ENCODE results near the gene SLC26A4.

The SLC26A4 gene

DNA sequence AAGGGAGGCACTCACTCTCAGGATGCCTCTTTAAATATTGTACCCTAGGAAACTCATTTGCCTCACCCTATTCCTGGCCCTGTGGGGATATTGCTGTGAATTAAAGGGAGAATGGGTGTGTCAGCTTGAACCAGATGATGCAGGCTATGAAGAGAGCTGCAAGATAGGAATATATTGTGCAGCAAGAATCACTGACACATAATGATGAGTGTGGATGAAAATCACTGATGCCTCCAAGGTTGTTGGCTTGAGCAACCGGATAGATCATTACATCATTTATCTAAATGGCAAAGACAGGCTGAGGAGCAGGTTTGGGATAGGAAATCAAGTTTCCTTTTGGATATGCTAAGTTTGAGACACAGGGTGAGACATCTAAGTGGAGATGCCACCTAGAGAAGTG, 6.2 kb downstream of the SLC26A4 start:
- H3K4me3 ChIP-seq (ENCODE audit: low read length) = no peak overlapping the region
- H3K27me3 ChIP-seq (ENCODE audit: insufficient read depth, low read length) = peaks cover 36% of the 10 kb centered on the region
- H3K4me1 ChIP-seq (ENCODE audit: insufficient read depth, low read length) = peaks cover 4% of the 10 kb centered on the region
- H3K9me3 ChIP-seq (ENCODE audit: low read length) = no peaks in the 10 kb centered on the region
- H3K36me3 ChIP-seq (ENCODE audit: insufficient read depth, low read length) = no peaks in the 10 kb centered on the region
- no peak overlapping the region for H2AFZ ChIP-seq (ENCODE audit: low read depth, low read length)

DNA sequence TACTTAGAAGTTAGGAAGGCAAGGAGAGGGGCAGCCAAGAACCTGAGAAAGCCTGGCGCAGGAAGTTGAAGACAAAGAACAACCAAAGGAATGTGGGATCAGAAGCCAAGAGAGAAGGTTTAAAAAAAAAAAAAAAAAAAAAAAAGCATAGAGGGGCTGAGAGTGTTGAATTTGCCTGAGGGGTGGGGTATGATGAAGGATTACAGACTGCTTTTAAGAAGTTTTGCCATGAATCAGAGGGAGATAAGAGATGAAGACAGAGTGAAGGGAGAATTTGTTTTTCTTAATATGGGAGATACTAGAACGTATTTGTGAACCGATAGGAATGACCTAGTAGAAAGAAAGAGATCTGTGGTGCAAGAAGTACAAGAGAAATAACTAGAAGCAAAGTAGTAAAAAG, 6.7 kb downstream of the SLC26A4 start:
- peaks cover 30% of the 10 kb centered on the region for H3K27me3 ChIP-seq (ENCODE audit: insufficient read depth, low read length)
- no peaks in the 10 kb centered on the region for H3K9me3 ChIP-seq (ENCODE audit: low read length)
- no peaks in the 10 kb centered on the region for H3K4me1 ChIP-seq (ENCODE audit: insufficient read depth, low read length)
- H2AFZ ChIP-seq (ENCODE audit: low read depth, low read length) = no peak overlapping the region
- H3K4me3 ChIP-seq (ENCODE audit: low read length) = no peak overlapping the region
- H3K36me3 ChIP-seq (ENCODE audit: insufficient read depth, low read length) = no peaks in the 10 kb centered on the region

DNA sequence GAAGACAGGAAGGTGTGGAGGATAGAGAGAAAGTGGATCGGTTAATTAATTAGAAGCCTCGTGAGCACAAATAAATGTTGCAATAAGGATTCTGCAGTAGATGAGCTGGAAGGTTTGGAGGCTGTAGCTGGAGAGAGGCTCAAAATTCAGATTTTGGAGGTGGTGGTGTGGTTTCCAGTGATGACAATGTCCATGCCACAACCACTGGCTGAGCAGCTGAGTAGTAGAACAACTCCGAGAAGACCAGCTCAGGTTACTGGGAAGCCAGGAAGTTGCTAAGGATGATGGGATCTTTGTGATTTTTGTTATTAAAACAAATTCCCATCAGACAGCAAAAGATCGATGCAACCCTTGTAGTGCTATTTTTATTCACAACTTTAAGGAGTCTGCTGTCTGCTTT, 7.7 kb downstream of the SLC26A4 start:
- Histone ChIP-seq H3K4me1 (ENCODE audit: insufficient read depth, low read length) (no peaks in the 10 kb centered on the region), H2AFZ (ENCODE audit: low read depth, low read length) (no peak overlapping the region), H3K9me3 (ENCODE audit: low read length) (no peaks in the 10 kb centered on the region), H3K36me3 (ENCODE audit: insufficient read depth, low read length) (no peaks in the 10 kb centered on the region), H3K27me3 (ENCODE audit: insufficient read depth, low read length) (peaks cover 22% of the 10 kb centered on the region), H3K4me3 (ENCODE audit: low read length) (no peak overlapping the region)

DNA sequence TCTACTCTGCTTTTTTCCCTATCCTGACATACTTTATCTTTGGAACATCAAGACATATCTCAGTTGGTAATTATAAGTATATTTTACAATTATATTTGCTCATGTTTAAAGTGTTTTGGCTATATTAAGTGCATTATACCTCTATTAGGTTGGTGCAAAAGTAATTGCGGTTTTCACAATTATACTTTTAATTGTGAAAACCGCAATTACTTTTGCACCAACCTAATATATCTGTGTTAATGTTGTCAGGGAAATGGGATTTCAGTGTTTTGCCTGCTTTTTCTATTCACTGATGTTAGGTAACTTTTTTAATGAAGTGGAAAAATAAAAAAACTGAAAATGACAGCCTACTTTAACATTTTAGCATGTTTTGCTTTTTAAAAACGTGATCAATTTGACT, 11.6 kb downstream of the SLC26A4 start:
- Histone ChIP-seq H3K36me3 (ENCODE audit: insufficient read depth, low read length) (no peaks in the 10 kb centered on the region), H3K27me3 (ENCODE audit: insufficient read depth, low read length) (peaks cover 11% of the 10 kb centered on the region), H3K4me1 (ENCODE audit: insufficient read depth, low read length) (no peaks in the 10 kb centered on the region), H3K9me3 (ENCODE audit: low read length) (no peaks in the 10 kb centered on the region), H2AFZ (ENCODE audit: low read depth, low read length) (no peak overlapping the region), H3K4me3 (ENCODE audit: low read length) (no peak overlapping the region)

DNA sequence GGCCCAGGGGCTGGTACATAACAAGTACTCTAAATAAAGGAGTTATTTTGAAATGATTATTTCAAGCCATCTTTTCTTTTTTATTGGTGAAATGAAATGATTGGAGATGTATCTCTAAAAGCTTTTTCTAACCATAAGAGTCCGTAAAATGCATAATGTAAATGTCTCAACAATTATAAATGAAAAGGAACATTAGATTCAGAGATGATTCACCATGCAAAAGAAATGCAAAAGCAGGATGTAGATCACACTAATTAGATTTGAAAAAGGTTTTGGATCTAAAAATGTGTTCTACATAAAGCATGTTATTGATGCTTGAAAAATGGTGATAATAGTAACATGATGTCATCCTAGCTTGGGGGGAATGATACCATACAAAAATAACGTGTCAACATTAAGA, 15.6 kb downstream of the SLC26A4 start:
- H3K9me3 ChIP-seq (ENCODE audit: low read length) = no peaks in the 10 kb centered on the region
- H3K27me3 ChIP-seq (ENCODE audit: insufficient read depth, low read length) = no peaks in the 10 kb centered on the region
- no peak overlapping the region for H3K4me3 ChIP-seq (ENCODE audit: low read length)
- no peaks in the 10 kb centered on the region for H3K36me3 ChIP-seq (ENCODE audit: insufficient read depth, low read length)
- no peaks in the 10 kb centered on the region for H3K4me1 ChIP-seq (ENCODE audit: insufficient read depth, low read length)
- H2AFZ ChIP-seq (ENCODE audit: low read depth, low read length) = no peak overlapping the region

DNA sequence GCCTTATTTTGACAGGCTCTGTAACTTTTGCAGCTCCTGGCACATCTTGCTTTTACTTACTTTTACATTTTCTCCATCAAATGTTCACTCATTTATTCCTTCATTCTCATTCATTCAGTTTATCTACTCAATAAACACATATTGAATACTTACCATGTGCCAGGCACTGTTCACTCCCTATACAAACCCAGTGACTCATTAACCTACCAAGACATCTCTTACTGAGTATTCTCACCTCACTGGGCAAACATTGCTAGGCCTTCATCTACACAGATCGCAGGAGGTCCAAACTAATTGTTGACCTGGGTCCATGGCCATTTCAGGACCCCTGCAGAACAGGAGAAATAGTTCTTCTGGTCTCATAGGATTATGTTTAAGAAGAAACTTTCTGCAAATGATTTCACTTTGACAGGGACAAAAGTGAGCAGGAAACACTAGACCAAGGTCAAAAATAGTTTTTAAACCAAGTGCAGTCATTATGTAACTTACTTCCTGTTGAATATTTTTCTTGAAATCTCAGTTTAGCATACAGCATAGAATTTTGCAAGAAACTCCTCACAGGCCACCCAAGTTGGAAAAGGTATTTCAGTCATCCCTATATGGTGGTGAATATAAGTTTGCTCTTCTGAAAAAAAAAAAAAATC, 17.6 kb downstream of the SLC26A4 start:
- no peaks in the 10 kb centered on the region for H3K4me1 ChIP-seq (ENCODE audit: insufficient read depth, low read length)
- H3K27me3 ChIP-seq (ENCODE audit: insufficient read depth, low read length) = no peaks in the 10 kb centered on the region
- H2AFZ ChIP-seq (ENCODE audit: low read depth, low read length) = no peak overlapping the region
- no peaks in the 10 kb centered on the region for H3K9me3 ChIP-seq (ENCODE audit: low read length)
- H3K4me3 ChIP-seq (ENCODE audit: low read length) = no peak overlapping the region
- H3K36me3 ChIP-seq (ENCODE audit: insufficient read depth, low read length) = no peaks in the 10 kb centered on the region

DNA sequence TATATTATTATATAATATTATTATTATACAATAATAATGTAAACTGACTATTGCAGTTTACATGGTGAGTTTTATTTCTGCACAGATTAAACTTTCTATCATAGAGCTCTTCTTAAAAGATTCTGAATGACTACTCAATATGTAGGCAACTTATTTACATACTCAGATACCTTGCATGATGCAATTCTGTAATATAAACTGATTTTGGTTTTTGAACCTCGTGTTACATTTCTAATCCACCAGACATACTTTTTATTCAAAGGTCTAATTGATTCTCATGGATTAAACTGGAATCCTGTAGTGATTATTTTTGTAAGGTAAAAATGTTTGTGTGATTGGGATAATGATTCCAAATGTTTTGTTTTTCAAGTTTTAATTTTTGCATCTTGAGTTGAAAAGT, 19.9 kb downstream of the SLC26A4 start:
- Histone ChIP-seq H2AFZ (ENCODE audit: low read depth, low read length) (no peak overlapping the region), H3K4me1 (ENCODE audit: insufficient read depth, low read length) (no peaks in the 10 kb centered on the region), H3K36me3 (ENCODE audit: insufficient read depth, low read length) (no peaks in the 10 kb centered on the region), H3K27me3 (ENCODE audit: insufficient read depth, low read length) (no peaks in the 10 kb centered on the region), H3K4me3 (ENCODE audit: low read length) (no peak overlapping the region), H3K9me3 (ENCODE audit: low read length) (no peaks in the 10 kb centered on the region)

DNA sequence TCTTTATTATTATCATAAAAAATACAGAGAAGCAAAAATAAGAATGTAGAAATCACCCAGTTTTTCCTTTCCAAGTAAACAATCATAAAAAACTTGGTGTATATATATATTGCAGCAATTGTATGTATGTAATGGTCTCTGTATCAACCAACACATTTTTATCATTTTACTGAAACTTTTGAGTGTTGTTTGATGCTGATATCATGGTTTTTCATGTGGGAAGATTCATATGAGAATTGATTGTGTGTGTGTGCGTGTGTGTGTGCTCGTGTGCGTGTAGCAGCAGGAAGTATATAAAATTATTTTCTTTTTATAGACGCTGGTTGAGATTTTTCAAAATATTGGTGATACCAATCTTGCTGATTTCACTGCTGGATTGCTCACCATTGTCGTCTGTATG, 22.3 kb downstream of the SLC26A4 start:
- no peaks in the 10 kb centered on the region for H3K4me1 ChIP-seq (ENCODE audit: insufficient read depth, low read length)
- no peak overlapping the region for H3K4me3 ChIP-seq (ENCODE audit: low read length)
- no peaks in the 10 kb centered on the region for H3K36me3 ChIP-seq (ENCODE audit: insufficient read depth, low read length)
- H3K27me3 ChIP-seq (ENCODE audit: insufficient read depth, low read length) = no peaks in the 10 kb centered on the region
- no peak overlapping the region for H2AFZ ChIP-seq (ENCODE audit: low read depth, low read length)
- no peaks in the 10 kb centered on the region for H3K9me3 ChIP-seq (ENCODE audit: low read length)

DNA sequence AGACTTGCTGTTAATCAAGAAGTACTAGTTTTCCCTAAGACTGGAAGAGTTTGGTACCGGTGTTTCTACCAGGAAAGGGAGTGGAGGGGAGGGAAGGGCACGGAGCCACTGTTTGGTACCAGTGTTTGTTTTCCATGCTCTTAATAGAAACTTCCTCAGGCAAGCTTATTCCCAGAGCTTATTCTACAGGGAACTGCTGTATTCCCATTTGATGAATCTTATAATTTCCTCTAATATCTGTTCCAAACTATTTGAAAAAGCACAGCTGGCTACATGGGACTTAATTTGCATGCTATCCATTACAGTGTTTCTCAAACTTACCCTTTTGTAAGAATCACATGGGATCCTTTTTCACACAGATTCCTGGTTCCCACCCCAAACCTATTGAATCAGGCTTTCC, 23.7 kb downstream of the SLC26A4 start:
- H3K4me1 ChIP-seq (ENCODE audit: insufficient read depth, low read length) = no peaks in the 10 kb centered on the region
- no peak overlapping the region for H3K4me3 ChIP-seq (ENCODE audit: low read length)
- H3K9me3 ChIP-seq (ENCODE audit: low read length) = no peaks in the 10 kb centered on the region
- no peaks in the 10 kb centered on the region for H3K27me3 ChIP-seq (ENCODE audit: insufficient read depth, low read length)
- H2AFZ ChIP-seq (ENCODE audit: low read depth, low read length) = no peak overlapping the region
- H3K36me3 ChIP-seq (ENCODE audit: insufficient read depth, low read length) = no peaks in the 10 kb centered on the region

DNA sequence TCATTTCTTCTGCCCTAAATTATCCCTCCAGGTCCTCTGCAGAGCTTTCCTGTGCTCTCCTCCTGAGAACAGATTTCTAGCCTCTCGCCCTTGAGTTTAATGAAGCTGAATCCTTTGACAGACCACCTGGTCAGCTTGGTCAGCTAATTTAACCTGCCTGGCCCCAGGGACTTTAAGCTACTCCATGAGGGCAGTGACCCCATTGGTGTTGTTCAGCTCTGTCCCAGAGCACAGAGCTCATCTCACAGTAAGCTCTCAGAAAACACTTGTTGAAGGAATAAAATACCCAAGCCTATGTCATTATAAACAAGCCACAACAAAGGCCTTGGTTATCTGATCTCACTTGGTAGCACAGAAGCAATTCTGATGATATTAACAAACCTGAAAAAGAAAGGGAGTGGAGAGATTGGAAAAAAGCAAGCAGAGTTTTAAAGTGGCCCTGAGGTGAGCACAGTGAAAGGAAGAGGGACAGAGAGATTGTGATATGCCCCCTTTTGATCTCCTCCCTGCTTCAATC, 24.4 kb downstream of the SLC26A4 start:
- H3K4me1 ChIP-seq (ENCODE audit: insufficient read depth, low read length) = no peaks in the 10 kb centered on the region
- no peak overlapping the region for H2AFZ ChIP-seq (ENCODE audit: low read depth, low read length)
- H3K27me3 ChIP-seq (ENCODE audit: insufficient read depth, low read length) = peaks cover under 1% of the 10 kb centered on the region
- H3K4me3 ChIP-seq (ENCODE audit: low read length) = no peak overlapping the region
- no peaks in the 10 kb centered on the region for H3K9me3 ChIP-seq (ENCODE audit: low read length)
- H3K36me3 ChIP-seq (ENCODE audit: insufficient read depth, low read length) = no peaks in the 10 kb centered on the region

DNA sequence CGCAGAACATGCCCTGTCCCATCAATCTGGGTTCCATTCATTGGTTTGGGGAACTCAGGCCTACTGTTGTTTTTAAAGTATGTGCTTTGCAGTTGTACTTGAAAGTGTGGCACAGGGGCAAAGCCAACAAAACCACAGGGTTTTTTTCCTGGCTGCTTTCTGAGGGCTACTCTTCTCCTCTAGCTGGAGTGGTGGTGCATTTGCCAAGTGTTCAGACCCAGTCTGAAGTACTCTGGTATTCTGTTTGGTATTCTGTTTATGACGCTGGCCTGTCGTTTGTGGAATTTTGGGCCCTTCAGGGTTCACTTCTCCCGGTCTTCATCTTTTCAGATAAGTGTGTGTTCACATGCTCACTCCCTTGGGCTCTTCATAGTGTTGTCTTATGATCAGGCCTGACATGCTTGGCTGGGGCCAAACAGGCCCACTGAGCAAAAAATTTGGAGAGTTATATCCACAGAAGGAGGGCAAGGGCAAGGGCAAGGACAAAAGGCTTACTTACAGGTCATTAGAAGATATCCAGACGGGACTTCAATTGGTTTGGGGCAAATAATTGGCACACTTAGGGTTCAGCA, 26.3 kb downstream of the SLC26A4 start:
- H3K4me1 ChIP-seq (ENCODE audit: insufficient read depth, low read length) = no peaks in the 10 kb centered on the region
- H3K4me3 ChIP-seq (ENCODE audit: low read length) = no peak overlapping the region
- no peaks in the 10 kb centered on the region for H3K36me3 ChIP-seq (ENCODE audit: insufficient read depth, low read length)
- no peak overlapping the region for H2AFZ ChIP-seq (ENCODE audit: low read depth, low read length)
- no peaks in the 10 kb centered on the region for H3K9me3 ChIP-seq (ENCODE audit: low read length)
- H3K27me3 ChIP-seq (ENCODE audit: insufficient read depth, low read length) = peaks cover 5% of the 10 kb centered on the region

DNA sequence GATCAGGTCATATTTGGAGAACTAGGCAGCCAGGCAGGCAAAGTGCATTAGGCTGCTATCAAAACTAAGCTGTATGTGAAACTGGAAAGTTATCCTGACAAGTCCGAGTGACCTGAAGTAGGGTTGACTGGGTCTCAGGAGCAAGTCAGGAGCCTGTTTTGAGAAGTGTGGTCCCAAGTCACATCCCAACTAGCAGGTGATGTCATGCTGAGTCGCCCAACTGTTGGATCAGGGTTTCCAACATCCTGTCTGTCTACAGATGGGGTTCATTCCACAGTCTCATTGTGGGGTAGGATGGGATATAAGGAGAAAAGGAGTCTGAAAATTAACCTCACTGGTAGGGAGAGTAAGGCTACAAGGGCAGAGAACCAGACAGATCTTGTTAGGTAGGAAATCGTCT, 27.0 kb downstream of the SLC26A4 start:
- no peaks in the 10 kb centered on the region for H3K36me3 ChIP-seq (ENCODE audit: insufficient read depth, low read length)
- no peak overlapping the region for H3K4me3 ChIP-seq (ENCODE audit: low read length)
- H3K9me3 ChIP-seq (ENCODE audit: low read length) = no peaks in the 10 kb centered on the region
- peaks cover 5% of the 10 kb centered on the region for H3K27me3 ChIP-seq (ENCODE audit: insufficient read depth, low read length)
- no peak overlapping the region for H2AFZ ChIP-seq (ENCODE audit: low read depth, low read length)
- no peaks in the 10 kb centered on the region for H3K4me1 ChIP-seq (ENCODE audit: insufficient read depth, low read length)

DNA sequence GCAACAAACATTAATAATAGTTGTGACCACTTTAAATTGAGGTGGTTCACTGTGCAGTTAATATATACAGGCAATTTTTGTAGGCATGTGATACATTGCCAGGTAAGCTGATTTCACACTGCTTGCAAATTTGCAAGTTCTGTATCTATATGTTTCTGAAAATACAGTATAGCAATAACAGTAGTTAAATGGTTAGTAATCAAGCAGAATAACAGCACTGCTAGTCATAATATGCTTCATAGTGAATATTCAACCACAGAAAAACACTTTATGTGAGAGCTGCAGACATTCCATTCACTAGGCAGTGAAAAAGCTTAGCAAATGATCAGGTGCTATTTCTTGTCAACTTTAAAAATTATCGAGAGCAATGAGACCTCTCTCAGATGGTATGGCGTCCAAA, 28.9 kb downstream of the SLC26A4 start:
- H3K9me3 ChIP-seq (ENCODE audit: low read length) = no peaks in the 10 kb centered on the region
- H2AFZ ChIP-seq (ENCODE audit: low read depth, low read length) = no peak overlapping the region
- H3K4me3 ChIP-seq (ENCODE audit: low read length) = no peak overlapping the region
- no peaks in the 10 kb centered on the region for H3K4me1 ChIP-seq (ENCODE audit: insufficient read depth, low read length)
- H3K27me3 ChIP-seq (ENCODE audit: insufficient read depth, low read length) = peaks cover 8% of the 10 kb centered on the region
- H3K36me3 ChIP-seq (ENCODE audit: insufficient read depth, low read length) = no peaks in the 10 kb centered on the region

DNA sequence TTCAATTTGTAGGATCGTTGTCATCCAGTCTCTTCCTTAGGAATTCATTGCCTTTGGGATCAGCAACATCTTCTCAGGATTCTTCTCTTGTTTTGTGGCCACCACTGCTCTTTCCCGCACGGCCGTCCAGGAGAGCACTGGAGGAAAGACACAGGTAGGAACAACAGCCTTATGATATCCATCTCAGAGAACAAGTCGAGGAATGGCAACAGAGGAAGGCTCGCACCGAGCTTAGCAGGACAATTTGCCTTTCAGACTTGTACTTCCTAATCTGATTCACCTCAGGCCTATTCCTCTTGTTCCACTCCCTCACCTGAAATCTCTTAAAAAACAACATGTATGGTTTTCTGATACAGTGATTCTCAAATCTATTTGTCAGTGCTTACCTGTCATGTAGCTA, 29.5 kb downstream of the SLC26A4 start:
- Histone ChIP-seq H3K4me3 (ENCODE audit: low read length) (no peak overlapping the region), H3K27me3 (ENCODE audit: insufficient read depth, low read length) (peaks cover 8% of the 10 kb centered on the region), H2AFZ (ENCODE audit: low read depth, low read length) (no peak overlapping the region), H3K9me3 (ENCODE audit: low read length) (no peaks in the 10 kb centered on the region), H3K4me1 (ENCODE audit: insufficient read depth, low read length) (no peaks in the 10 kb centered on the region), H3K36me3 (ENCODE audit: insufficient read depth, low read length) (no peaks in the 10 kb centered on the region)

All from neuron (in vitro differentiated cells).